SK-N-SH (cell line): ENCODE results near the gene ZNF14. TPM values are rescaled to one million over a fixed set of nuclear protein-coding genes. Genes with fewer than 3 reads are reported as not detected.

Experiments
- CTCF ChIA-PET: fragments of 300-600, 350-600 bp; formaldehyde crosslinking; extraction: SDS; loops from one replicate; lab custom pipeline; 2021; lab: Yijun Ruan, JAX
- POLR2A ChIA-PET: fragments of 350-600 bp; sonication (Branson Sonifier 250); formaldehyde crosslinking; extraction: SDS; loops from one replicate; lab custom pipeline; 2020; ENCODE audit warnings: antibody characterized with exemption, inconsistent platforms; lab: Yijun Ruan, JAX
- DNase-seq: peaks from one replicate; pipeline ENCODE4 v3.0.0; 2012
- H2AFZ ChIP-seq: fragments of 200-600 bp; sonication (generic); 2 replicates; pipeline ENCODE4 v1.8.1; 2016; ENCODE audit warnings: antibody characterized with exemption, mild to moderate bottlenecking, low read depth
- H3F3A ChIP-seq: fragments of 200-600 bp; sonication (generic); replicated peaks from 2 replicates; pipeline ENCODE3; 2016; ENCODE audit warnings: antibody characterized with exemption, mild to moderate bottlenecking; ENCODE audit not compliant: insufficient read depth
- H3K27ac ChIP-seq, 2 experiments: fragments of 200-500 bp in 1 of 2; fragments of 200-600 bp in 1 of 2; sonication (Bioruptor generic) in 1 of 2; sonication (generic), shearing (Covaris generic) in 1 of 2; 2 replicates each; pipeline versions ENCODE4 v1.5.1 to v1.6.1; 2014 to 2016; ENCODE audit warnings: low read depth in 2 of 2, inconsistent platforms in 1 of 2, low read length in 1 of 2, mild to moderate bottlenecking in 1 of 2, mixed read lengths in 1 of 2
- H3K27me3 ChIP-seq: fragments of 200-600 bp; sonication (generic), shearing (Covaris generic); 2 replicates; pipeline ENCODE4 v1.6.1; 2016; ENCODE audit warnings: mixed run types; ENCODE audit not compliant: insufficient read depth
- H3K36me3 ChIP-seq, 2 experiments: fragments of 200-500 bp in 1 of 2; fragments of 200-600 bp in 1 of 2; sonication (Bioruptor generic) in 1 of 2; sonication (generic) in 1 of 2; replicated peaks in 1 of 2; 2 replicates each; pipeline versions ENCODE3 to v1.5.1; 2014 to 2016; ENCODE audit warnings: low read length in 1 of 2, mild to moderate bottlenecking in 1 of 2; ENCODE audit not compliant: insufficient read depth in 2 of 2, control insufficient read depth in 1 of 2
- H3K4me1 ChIP-seq, 2 experiments: fragments of 200-500 bp in 1 of 2; fragments of 200-600 bp in 1 of 2; sonication (Bioruptor generic) in 1 of 2; sonication (generic), shearing (Covaris generic) in 1 of 2; 2 replicates each; pipeline versions ENCODE4 v1.5.1 to v1.6.1; 2014 to 2016; ENCODE audit warnings: low read depth in 1 of 2, low read length in 1 of 2, mixed run types in 1 of 2; ENCODE audit not compliant: insufficient read depth in 2 of 2, control insufficient read depth in 1 of 2
- H3K4me2 ChIP-seq: fragments of 200-600 bp; sonication (generic), shearing (Covaris generic); 2 replicates; pipeline ENCODE4 v1.6.1; 2017; ENCODE audit warnings: mixed run types
- H3K4me3 ChIP-seq, 2 experiments: fragments of 200-500 bp in 1 of 2; fragments of 200-600 bp in 1 of 2; sonication (Bioruptor generic) in 1 of 2; sonication (generic), shearing (Covaris generic) in 1 of 2; 2 replicates each; pipeline versions ENCODE4 v1.5.1 to v1.8.1; 2014 to 2016; ENCODE audit warnings: low read depth in 2 of 2, inconsistent platforms in 1 of 2, low read length in 1 of 2, mild to moderate bottlenecking in 1 of 2, mixed read lengths in 1 of 2, moderate library complexity in 1 of 2
- H3K79me2 ChIP-seq: fragments of 200-600 bp; sonication (generic); 2 replicates; pipeline ENCODE4 v1.8.1; 2017; ENCODE audit warnings: mild to moderate bottlenecking; ENCODE audit not compliant: insufficient read depth
- H3K9ac ChIP-seq: fragments of 200-600 bp; sonication (generic); 2 replicates; pipeline ENCODE4 v1.6.1; 2017; ENCODE audit warnings: mixed run types
- H3K9me2 ChIP-seq: fragments of 200-600 bp; sonication (generic); 2 replicates; pipeline ENCODE4 v1.6.1; 2017; ENCODE audit warnings: mixed run types
- H3K9me3 ChIP-seq: fragments of 200-600 bp; sonication (generic); 2 replicates; pipeline ENCODE4 v1.6.1; 2017; ENCODE audit warnings: mixed run types, mild to moderate bottlenecking, moderate library complexity
- H4K20me1 ChIP-seq: fragments of 200-600 bp; sonication (generic); 2 replicates; pipeline ENCODE4 v1.6.1; 2017; ENCODE audit warnings: mild to moderate bottlenecking, mixed run types; ENCODE audit not compliant: insufficient read depth
- CHD2 ChIP-seq: fragments of 150-350 bp; IDR thresholded peaks from 2 replicates; pipeline ENCODE4 v1.6.1; 2018; ENCODE audit warnings: low read length; ENCODE audit not compliant: partially characterized antibody
- ELF1 ChIP-seq: IDR thresholded peaks from 2 replicates; pipeline ENCODE4 v1.4.0; 2012
- EP300 ChIP-seq, 2 experiments: IDR thresholded peaks; 2 replicates each; pipeline versions ENCODE4 v1.4.0 to v1.6.1; 2012; ENCODE audit warnings: borderline replicate concordance in 1 of 2, low read depth in 1 of 2, low read length in 1 of 2
- FOXJ3 ChIP-seq: sonication (generic); formaldehyde crosslinking; IDR thresholded peaks from 2 replicates; pipeline ENCODE4 v1.5.1; 2020; ENCODE audit warnings: mild to moderate bottlenecking, missing genetic modification reagents
- JUND ChIP-seq: IDR thresholded peaks from 2 replicates; pipeline ENCODE4 v1.4.0; 2012
- NRF1 ChIP-seq: IDR thresholded peaks from 2 replicates; pipeline ENCODE4 v1.6.1; 2012; ENCODE audit warnings: low read depth, mild to moderate bottlenecking, low read length
- RAD21 ChIP-seq: IDR thresholded peaks from 2 replicates; pipeline ENCODE4 v1.6.1; 2012; ENCODE audit warnings: mild to moderate bottlenecking, low read length
- RXRA ChIP-seq: IDR thresholded peaks from 2 replicates; pipeline ENCODE4 v1.4.0; 2012; ENCODE audit warnings: low read depth, mild to moderate bottlenecking, borderline replicate concordance
- SIN3A ChIP-seq: IDR thresholded peaks from 2 replicates; pipeline ENCODE4 v1.6.1; 2012; ENCODE audit warnings: low read depth, mild to moderate bottlenecking, low read length, moderate library complexity, borderline replicate concordance
- SMC3 ChIP-seq: IDR thresholded peaks from 2 replicates; pipeline ENCODE4 v1.6.1; 2012; ENCODE audit warnings: low read depth, low read length, improper control_type of control experiment
- TCF12 ChIP-seq: IDR thresholded peaks from 2 replicates; pipeline ENCODE4 v1.4.0; 2012
- TEAD4 ChIP-seq: IDR thresholded peaks from 2 replicates; pipeline ENCODE4 v1.4.0; 2012; ENCODE audit warnings: mild to moderate bottlenecking, borderline replicate concordance; ENCODE audit not compliant: insufficient read depth
- WGBS: methylation state at CpG from one replicate; pipeline ENCODE4 v1.1.6; 2017; ENCODE audit warnings: low lambda C conversion rate; 5-methylcytosine and 5-hydroxymethylcytosine counted together
- polyA plus RNA-seq, 3 experiments: library from polyadenylated mRNA; depleted of rRNA; stranded (reverse); fragments of >200 nt; gene quantifications; 2 replicates each; pipeline ENCODE4 v1.2.3, GENCODE V29; 2012
- TF ChIP-seq, protein P1 (sequence below): fragments of 200-600 bp; sonication (generic); IDR thresholded peaks from 2 replicates; pipeline ENCODE4 v1.6.1; 2017; ENCODE audit warnings: antibody characterized with exemption, mild to moderate bottlenecking, moderate library complexity
- TF ChIP-seq, protein P2 (sequence below): IDR thresholded peaks from 2 replicates; pipeline ENCODE4; 2012
- TF ChIP-seq, protein P3 (sequence below): fragments of 150-350 bp; IDR thresholded peaks from 2 replicates; pipeline ENCODE4 v1.6.1; 2016; ENCODE audit warnings: mild to moderate bottlenecking, low read depth, low read length
- TF ChIP-seq, protein P4 (sequence below): IDR thresholded peaks from 2 replicates; pipeline ENCODE4 v1.4.0; 2012; ENCODE audit warnings: low read depth, borderline replicate concordance
- TF ChIP-seq, protein P5 (sequence below): fragments of 150-350 bp; IDR thresholded peaks from 2 replicates; pipeline ENCODE4 v1.6.1; 2017; ENCODE audit warnings: antibody characterized with exemption, low read length, low read depth, borderline replicate concordance

Gene ZNF14
- polyA plus RNA-seq, 1 of the 3 experiments (the other 2 are of a cell fraction), result 1.1 TPM

DNA sequence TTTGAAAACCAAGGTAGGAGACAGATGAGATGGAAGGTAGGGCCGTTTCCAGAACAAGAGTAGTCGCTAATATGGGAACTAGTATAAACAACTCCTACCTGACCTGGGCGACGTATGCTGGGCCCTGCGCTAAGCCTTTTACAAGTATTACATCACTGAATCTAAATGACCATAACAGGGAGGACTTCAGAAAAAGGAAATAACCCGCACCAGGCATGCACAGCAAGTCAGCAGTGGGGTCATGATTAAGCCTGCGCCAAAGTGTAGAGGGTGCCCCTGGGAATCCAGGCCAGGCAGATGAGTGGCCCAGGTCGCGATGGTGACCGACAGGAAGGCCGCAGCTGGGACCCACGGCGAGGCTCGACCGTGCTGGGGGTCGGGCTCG, 70.0 kb downstream of the ZNF14 start:
- no peak for DNase-seq
- Histone ChIP-seq H3K27ac (peak overlapping the region; percentile 88 to 92), H3F3A (no peaks in the 10 kb centered on the region), H3K4me3 (peak overlapping the region; percentile 83 to 90), H3K36me3 (peaks cover 11 to 17% of the 10 kb centered on the region in 2 experiments), H2AFZ (no peak overlapping the region; the same call in 1 of the 2 replicates), H3K9ac (peak overlapping the region; percentile 86), H3K79me2 (peaks cover 50% of the 10 kb centered on the region), H3K9me2 (no peaks in the 10 kb centered on the region), H4K20me1 (peaks cover 31% of the 10 kb centered on the region), H3K4me1 (peaks cover 0 to 17% of the 10 kb centered on the region in 2 experiments; a peak in 2 of 4 replicates), H3K9me3 (no peaks in the 10 kb centered on the region), H3K27me3 (no peaks in the 10 kb centered on the region), H3K4me2 (peak overlapping the region; percentile 74)
- POLR2A ChIA-PET, result interaction anchor here (1.3 kb wide), 1 partner anchor 203 kb away, joined by 3 read pairs; the partner anchor contains the start of gene ZNF253
- no peak for TF ChIP-seq RXRA
- TF ChIP-seq, protein P1, sequence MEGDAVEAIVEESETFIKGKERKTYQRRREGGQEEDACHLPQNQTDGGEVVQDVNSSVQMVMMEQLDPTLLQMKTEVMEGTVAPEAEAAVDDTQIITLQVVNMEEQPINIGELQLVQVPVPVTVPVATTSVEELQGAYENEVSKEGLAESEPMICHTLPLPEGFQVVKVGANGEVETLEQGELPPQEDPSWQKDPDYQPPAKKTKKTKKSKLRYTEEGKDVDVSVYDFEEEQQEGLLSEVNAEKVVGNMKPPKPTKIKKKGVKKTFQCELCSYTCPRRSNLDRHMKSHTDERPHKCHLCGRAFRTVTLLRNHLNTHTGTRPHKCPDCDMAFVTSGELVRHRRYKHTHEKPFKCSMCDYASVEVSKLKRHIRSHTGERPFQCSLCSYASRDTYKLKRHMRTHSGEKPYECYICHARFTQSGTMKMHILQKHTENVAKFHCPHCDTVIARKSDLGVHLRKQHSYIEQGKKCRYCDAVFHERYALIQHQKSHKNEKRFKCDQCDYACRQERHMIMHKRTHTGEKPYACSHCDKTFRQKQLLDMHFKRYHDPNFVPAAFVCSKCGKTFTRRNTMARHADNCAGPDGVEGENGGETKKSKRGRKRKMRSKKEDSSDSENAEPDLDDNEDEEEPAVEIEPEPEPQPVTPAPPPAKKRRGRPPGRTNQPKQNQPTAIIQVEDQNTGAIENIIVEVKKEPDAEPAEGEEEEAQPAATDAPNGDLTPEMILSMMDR, result no peak
- TF ChIP-seq NRF1, result no peak
- TF ChIP-seq FOXJ3 (CRISPR knock-in tag), result no peak
- no peak for TF ChIP-seq SMC3
- TF ChIP-seq JUND, result no peak
- no peak for TF ChIP-seq CHD2
- no peak for TF ChIP-seq EP300 (IDR thresholded peaks at IDR 0.05; ENCODE audit: borderline replicate concordance in 1 of 2, low read depth in 1 of 2, low read length in 1 of 2)
- no peak for TF ChIP-seq ELF1
- no peak for TF ChIP-seq SIN3A
- TF ChIP-seq, protein P2, sequence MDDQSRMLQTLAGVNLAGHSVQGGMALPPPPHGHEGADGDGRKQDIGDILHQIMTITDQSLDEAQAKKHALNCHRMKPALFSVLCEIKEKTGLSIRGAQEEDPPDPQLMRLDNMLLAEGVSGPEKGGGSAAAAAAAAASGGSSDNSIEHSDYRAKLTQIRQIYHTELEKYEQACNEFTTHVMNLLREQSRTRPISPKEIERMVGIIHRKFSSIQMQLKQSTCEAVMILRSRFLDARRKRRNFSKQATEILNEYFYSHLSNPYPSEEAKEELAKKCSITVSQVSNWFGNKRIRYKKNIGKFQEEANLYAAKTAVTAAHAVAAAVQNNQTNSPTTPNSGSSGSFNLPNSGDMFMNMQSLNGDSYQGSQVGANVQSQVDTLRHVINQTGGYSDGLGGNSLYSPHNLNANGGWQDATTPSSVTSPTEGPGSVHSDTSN, result no peak
- no peak for TF ChIP-seq RAD21
- no peak for TF ChIP-seq TCF12
- TF ChIP-seq, protein P3, sequence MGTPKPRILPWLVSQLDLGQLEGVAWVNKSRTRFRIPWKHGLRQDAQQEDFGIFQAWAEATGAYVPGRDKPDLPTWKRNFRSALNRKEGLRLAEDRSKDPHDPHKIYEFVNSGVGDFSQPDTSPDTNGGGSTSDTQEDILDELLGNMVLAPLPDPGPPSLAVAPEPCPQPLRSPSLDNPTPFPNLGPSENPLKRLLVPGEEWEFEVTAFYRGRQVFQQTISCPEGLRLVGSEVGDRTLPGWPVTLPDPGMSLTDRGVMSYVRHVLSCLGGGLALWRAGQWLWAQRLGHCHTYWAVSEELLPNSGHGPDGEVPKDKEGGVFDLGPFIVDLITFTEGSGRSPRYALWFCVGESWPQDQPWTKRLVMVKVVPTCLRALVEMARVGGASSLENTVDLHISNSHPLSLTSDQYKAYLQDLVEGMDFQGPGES, result no peak
- TF ChIP-seq, protein P4, sequence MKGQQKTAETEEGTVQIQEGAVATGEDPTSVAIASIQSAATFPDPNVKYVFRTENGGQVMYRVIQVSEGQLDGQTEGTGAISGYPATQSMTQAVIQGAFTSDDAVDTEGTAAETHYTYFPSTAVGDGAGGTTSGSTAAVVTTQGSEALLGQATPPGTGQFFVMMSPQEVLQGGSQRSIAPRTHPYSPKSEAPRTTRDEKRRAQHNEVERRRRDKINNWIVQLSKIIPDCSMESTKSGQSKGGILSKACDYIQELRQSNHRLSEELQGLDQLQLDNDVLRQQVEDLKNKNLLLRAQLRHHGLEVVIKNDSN, result no peak
- TF ChIP-seq, protein P5, sequence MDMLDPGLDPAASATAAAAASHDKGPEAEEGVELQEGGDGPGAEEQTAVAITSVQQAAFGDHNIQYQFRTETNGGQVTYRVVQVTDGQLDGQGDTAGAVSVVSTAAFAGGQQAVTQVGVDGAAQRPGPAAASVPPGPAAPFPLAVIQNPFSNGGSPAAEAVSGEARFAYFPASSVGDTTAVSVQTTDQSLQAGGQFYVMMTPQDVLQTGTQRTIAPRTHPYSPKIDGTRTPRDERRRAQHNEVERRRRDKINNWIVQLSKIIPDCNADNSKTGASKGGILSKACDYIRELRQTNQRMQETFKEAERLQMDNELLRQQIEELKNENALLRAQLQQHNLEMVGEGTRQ, result no peak
- TF ChIP-seq TEAD4, result no peak
- CTCF ChIA-PET, result interaction anchor here (1.0 to 3.1 kb wide), 6 partner anchors 9 to 131 kb away, joined by 3 to 17 read pairs (median 4); partner anchors contain the start of gene GMIP
- WGBS, result 6% methylated on average over 5 of the region's 17 CpGs
